Measurements from ENCODE around the gene SRCIN1.
A peak's percentile ranks its signal among the peaks of the same experiment; 100 is the strongest.
"Not testable (repeated sequence)": the region's sequence is repeated elsewhere in the genome, so short reads cannot be mapped to it uniquely, and the experiment has no call there.

Gene SRCIN1

DNA sequence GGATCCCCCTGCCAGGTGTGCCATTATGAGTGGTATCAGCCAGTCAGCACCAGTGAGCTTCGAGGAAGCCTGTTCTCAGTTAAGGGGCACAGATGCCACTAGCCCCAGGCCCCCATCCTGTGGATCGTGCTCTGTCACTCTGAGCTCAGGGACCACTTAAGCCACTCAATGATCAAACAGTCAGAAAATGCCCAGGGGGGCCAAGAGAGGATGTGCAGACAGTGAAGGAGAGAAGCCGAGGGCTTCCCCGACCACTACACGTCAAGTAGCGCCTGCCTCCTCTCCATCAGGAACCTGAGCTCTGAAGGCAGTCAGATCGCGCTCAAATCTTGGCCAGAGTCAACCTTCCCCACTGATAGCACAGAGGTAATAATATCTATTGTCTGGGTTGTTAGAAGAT is 79.2 kb downstream of the SRCIN1 start:
- DNase-seq (ENCODE audit: low read depth); H3K4me3 ChIP-seq (ENCODE audit: control insufficient read depth, low read depth, low read length): not testable (repeated sequence)

DNA sequence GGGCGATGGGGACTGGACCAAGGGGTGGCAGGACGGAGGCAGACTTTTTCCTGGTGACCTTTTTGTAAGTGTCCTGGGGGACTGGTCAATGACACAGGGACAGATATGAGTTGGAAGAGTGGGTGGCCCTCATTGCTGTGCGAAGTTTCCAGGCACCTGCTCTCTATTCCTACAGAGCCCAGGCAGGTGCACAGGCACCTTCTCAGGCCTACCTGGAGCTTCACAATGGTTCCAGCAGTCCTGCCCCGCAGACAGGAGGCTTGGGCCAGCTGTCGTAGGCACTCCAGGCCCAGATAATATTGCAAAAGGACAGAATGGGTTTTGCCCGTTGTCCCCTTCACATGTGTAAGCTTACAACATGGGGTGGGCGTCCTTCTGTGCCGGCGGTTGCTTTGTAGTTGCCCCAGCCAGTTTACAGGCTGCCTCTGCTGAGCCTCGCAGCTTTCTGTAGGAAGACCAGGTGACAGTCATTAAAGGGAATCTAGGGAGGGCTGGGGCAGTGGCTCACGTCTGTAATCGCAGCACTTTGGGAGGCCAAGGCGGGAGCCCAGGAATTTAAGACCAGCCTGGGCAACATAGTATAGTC is 93.2 kb downstream of the SRCIN1 start:
- H3K4me3 ChIP-seq (ENCODE audit: control insufficient read depth, low read depth, low read length), result no peak overlapping the region
- DNase-seq (ENCODE audit: low read depth), result no peak
- TF ChIP-seq, protein P1, sequence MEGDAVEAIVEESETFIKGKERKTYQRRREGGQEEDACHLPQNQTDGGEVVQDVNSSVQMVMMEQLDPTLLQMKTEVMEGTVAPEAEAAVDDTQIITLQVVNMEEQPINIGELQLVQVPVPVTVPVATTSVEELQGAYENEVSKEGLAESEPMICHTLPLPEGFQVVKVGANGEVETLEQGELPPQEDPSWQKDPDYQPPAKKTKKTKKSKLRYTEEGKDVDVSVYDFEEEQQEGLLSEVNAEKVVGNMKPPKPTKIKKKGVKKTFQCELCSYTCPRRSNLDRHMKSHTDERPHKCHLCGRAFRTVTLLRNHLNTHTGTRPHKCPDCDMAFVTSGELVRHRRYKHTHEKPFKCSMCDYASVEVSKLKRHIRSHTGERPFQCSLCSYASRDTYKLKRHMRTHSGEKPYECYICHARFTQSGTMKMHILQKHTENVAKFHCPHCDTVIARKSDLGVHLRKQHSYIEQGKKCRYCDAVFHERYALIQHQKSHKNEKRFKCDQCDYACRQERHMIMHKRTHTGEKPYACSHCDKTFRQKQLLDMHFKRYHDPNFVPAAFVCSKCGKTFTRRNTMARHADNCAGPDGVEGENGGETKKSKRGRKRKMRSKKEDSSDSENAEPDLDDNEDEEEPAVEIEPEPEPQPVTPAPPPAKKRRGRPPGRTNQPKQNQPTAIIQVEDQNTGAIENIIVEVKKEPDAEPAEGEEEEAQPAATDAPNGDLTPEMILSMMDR (conservative IDR thresholded peaks at IDR 0.05; ENCODE audit: control insufficient read depth, insufficient read depth, low read depth, low read length), result no peak

DNA sequence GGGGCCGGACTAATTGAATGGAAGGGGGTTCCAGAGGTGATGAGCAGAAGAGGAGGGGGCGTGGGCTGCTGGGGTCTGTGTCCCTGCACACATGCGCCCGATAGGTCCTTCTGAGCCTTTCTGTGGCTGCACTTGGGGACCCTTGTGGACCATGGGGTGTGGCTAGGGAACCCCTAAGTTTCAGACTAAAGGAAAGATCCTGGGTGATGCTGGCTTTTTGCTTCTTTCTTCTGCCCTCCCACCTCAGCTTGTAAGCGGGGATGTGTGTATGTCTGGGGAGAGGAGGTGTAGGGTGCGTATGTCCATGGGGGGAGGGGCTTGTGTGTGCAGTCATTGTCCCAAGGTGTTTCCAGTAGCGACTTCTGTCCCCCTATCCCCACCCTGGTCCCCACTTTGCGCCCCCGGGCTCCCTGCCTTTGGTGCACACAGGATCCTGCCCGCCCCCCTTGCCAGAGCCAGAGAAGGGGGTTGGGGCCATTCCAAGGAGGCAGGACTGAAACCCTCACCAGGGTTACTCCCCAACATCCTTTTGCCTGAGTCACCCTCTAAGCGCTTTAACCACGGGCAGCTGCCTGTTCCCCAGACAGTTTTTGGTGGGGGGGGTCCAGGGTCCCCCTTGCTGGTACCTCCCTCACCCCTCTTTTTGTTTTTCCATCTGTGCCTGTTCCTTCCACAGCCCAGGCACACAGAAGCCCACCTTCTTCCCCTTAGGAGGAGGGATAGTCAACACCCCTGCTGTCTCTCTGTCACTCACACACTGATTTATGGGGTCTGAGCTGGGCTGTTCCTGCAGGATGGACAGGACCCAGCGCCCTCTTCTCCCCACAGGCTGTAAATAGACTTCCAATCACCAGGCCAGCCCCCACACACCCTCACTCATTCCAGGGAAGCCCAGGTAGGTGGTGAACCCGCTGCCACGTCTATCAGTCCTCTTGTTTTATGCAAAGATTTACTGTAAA is 94.3 kb downstream of the SRCIN1 start:
- no peak overlapping the region for H3K4me3 ChIP-seq (ENCODE audit: control insufficient read depth, low read depth, low read length)
- TF ChIP-seq, protein P1 (conservative IDR thresholded peaks at IDR 0.05; ENCODE audit: control insufficient read depth, insufficient read depth, low read depth, low read length), result no peak
- DNase-seq (ENCODE audit: low read depth), result peak; percentile 59

DNA sequence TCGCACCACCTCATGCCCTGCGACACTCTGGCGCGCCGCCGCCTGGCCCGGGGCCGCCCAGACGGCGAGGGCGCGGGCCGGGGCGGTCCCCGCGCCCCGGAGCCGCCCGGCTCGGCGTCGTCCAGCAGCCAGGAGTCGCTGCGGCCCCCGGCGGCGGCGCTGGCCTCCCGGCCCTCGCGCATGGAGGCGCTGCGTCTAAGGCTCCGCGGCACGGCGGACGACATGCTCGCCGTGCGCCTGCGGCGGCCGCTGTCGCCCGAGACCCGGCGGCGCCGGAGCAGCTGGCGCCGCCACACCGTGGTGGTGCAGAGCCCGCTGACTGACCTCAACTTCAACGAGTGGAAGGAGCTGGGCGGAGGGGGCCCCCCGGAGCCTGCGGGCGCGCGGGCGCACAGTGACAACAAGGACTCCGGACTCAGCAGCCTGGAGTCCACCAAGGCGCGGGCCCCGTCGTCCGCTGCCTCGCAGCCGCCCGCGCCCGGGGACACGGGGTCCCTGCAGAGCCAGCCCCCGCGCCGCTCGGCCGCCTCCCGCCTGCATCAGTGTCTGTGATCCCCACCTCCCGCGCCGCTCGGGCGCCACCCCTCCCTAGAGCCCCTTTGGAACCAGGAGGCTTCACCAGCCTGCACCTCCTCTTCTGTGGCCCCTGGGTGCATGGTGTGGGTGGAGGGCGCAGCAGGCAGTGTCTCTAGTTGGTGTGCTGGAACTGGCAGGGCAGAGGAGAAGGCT is 95.2 kb downstream of the SRCIN1 start:
- H3K4me3 ChIP-seq (ENCODE audit: control insufficient read depth, low read depth, low read length), result no peak overlapping the region
- no peak for DNase-seq (ENCODE audit: low read depth)
- TF ChIP-seq, protein P1 (conservative IDR thresholded peaks at IDR 0.05; ENCODE audit: control insufficient read depth, insufficient read depth, low read depth, low read length), result no peak

DNA sequence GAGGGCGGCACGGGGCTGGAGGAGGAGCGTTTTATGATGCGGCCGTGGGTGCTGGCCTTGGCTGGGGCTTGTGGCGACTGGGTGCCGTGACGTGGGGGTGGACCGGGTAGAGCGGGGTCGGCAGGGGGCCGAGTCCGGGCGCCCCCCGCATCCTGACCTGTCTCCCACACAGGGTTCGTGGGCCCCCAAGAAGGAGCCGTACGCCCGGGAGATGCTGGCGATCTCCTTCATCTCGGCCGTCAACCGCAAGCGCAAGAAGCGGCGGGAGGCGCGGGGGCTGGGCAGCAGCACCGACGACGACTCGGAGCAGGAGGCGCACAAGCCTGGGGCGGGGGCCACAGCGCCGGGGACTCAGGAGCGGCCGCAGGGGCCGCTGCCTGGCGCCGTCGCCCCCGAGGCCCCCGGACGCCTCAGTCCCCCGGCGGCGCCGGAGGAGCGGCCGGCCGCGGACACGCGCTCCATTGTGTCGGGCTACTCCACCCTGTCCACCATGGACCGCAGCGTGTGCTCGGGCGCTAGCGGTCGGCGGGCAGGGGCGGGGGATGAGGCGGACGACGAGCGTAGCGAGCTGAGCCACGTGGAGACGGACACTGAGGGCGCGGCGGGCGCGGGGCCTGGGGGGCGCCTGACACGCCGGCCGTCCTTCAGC is 95.9 kb downstream of the SRCIN1 start:
- DNase-seq (ENCODE audit: low read depth), result no peak
- TF ChIP-seq, protein P1 (conservative IDR thresholded peaks at IDR 0.05; ENCODE audit: control insufficient read depth, insufficient read depth, low read depth, low read length), result no peak
- H3K4me3 ChIP-seq (ENCODE audit: control insufficient read depth, low read depth, low read length), result no peak overlapping the region

DNA sequence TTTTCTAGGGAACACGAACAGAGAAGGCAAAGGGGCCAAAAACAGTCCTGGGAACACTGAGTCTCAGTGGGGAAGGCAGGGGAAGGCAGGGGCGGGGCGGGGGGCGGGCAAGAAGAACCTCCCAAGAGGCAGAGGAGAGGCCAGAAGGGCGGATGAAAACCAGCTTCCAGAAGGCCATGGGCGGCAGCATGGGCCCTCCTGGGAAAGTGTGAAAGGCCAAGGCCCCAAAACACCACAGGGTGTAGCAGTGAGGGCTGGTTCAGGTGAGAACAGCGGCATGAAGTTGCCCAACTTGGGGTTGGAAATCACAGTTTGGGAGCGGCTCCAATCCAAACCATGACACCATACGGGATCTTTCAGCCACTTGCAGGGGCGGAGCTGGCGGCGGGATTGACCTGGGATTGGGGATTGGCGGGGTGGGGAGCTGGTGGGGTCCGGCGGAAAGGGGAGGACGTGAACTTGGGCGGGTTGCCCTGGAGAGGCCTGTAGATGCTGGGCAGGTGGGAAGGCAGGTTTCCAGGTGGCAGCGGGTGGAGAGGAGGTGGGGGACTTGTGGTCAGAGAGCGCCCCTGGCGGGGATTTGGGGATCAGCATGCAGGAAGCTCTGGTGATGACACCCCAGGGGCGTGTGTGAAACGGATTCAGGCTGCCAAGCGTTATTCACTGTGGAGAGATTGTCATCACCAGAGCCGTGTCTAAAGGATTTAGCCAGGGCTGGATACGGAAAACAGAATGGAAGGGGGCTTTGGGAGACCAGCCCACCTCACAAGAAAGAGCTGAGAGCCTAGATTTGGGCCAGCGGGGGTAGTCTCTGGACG is 96.6 kb downstream of the SRCIN1 start:
- H3K4me3 ChIP-seq (ENCODE audit: control insufficient read depth, low read depth, low read length), result no peak overlapping the region
- peak; percentile 86 for DNase-seq (ENCODE audit: low read depth)
- TF ChIP-seq, protein P1 (conservative IDR thresholded peaks at IDR 0.05; ENCODE audit: control insufficient read depth, insufficient read depth, low read depth, low read length), result peak; percentile 72
